Lower leg skin (tissue), 4 donors: ENCODE results near the gene ARMC2. TPM values are rescaled to one million over a fixed set of nuclear protein-coding genes. Genes with fewer than 3 reads are reported as not detected.

Source experiments
- DNase-seq, 2 donors: peaks; one replicate each; pipeline ENCODE4 v3.0.0-alpha.2; 2019; ENCODE audit warnings: low spot score in 2 of 2
- H3K4me3 ChIP-seq: fragments of 200-600 bp; sonication (generic); 2 replicates; pipeline ENCODE4 v1.5.1; 2017; ENCODE audit warnings: mild to moderate bottlenecking, low read depth; ENCODE audit not compliant: poor library complexity, severe bottlenecking
- CTCF ChIP-seq, 3 donors: fragments of 450-650 bp; IDR thresholded peaks; one replicate each; pipeline ENCODE4 v1.5.1; 2016; ENCODE audit warnings: antibody characterized with exemption in 3 of 3, mild to moderate bottlenecking in 3 of 3, moderate library complexity in 2 of 3
- POLR2A ChIP-seq, 2 donors: fragments of 450-650 bp; IDR thresholded peaks; one replicate each; pipeline ENCODE4 v1.6.1; 2016 to 2017; ENCODE audit warnings: antibody characterized with exemption in 2 of 2, mild to moderate bottlenecking in 1 of 2, moderate library complexity in 1 of 2
- WGBS, 2 donors: methylation state at CpG; one replicate each; pipeline ENCODE4 v1.1.5; 2018; 5-methylcytosine and 5-hydroxymethylcytosine counted together
- intact Hi-C: fragments of 100-400 bp; cut with DNase I; formaldehyde crosslinking; loops from one replicate; pipeline ENCODE4 v1.15.0; 2023; ENCODE audit warnings: low total_unique reads
- total RNA-seq, 4 donors: library from RNA; depleted of rRNA; stranded (reverse); fragments of >200 nt; gene quantifications; one replicate each; pipeline ENCODE4 v1.1.0, GENCODE V29; 2016

The ARMC2 gene
- total RNA-seq, 4 donors from 2014 or later = 0.34 to 2.0 (median 1.2) TPM

GRCh38 chr6:108942556-108943492 is 94.6 kb downstream of the ARMC2 start:
- intact Hi-C loops = no loop called here
- 61 to 63% methylated on average over 9 of the region's 9 CpGs for WGBS, 2 donors
- no peak overlapping the region for H3K4me3 ChIP-seq
- no peak for DNase-seq
- TF ChIP-seq POLR2A (IDR thresholded peaks at IDR 0.05) = no peak

GRCh38 chr6:108944071-108944470 is 95.8 kb downstream of the ARMC2 start:
- no peak overlapping the region for H3K4me3 ChIP-seq
- DNase-seq = no peak
- WGBS, 2 donors = 94 to 96% methylated on average over 1 of the region's 1 CpG
- no peak for TF ChIP-seq POLR2A (IDR thresholded peaks at IDR 0.05)
- TF ChIP-seq CTCF (IDR thresholded peaks at IDR 0.05) = no peak
- intact Hi-C loops = no loop called here

GRCh38 chr6:108944707-108945680 is 96.8 kb downstream of the ARMC2 start:
- intact Hi-C loops = no loop called here
- WGBS, 2 donors = 20 to 21% methylated on average over 12 of the region's 12 CpGs
- no peak for DNase-seq
- H3K4me3 ChIP-seq = no peak overlapping the region
- no peak for TF ChIP-seq POLR2A (IDR thresholded peaks at IDR 0.05)
- no peak for TF ChIP-seq CTCF (IDR thresholded peaks at IDR 0.05)

- intact Hi-C loops = no loop called here
- TF ChIP-seq POLR2A (IDR thresholded peaks at IDR 0.05) = no peak
- no peak for TF ChIP-seq CTCF (IDR thresholded peaks at IDR 0.05)
- no peak overlapping the region for H3K4me3 ChIP-seq
- WGBS, 2 donors = 18 to 30% methylated on average over 10 of the region's 10 CpGs
- peak; percentile 48 to 91 for DNase-seq
Observed at GRCh38 chr6:108945681-108946159, 97.5 kb downstream of the ARMC2 start.

GRCh38 chr6:108946695-108947094 is 98.5 kb downstream of the ARMC2 start:
- no peak for DNase-seq
- 28 to 38% methylated on average over 3 of the region's 3 CpGs for WGBS, 2 donors
- no peak for TF ChIP-seq CTCF (IDR thresholded peaks at IDR 0.05)
- no peak for TF ChIP-seq POLR2A (IDR thresholded peaks at IDR 0.05)
- H3K4me3 ChIP-seq = no peak overlapping the region
- intact Hi-C loops = no loop called here
